Endometrial microvascular endothelial cells (primary cell): ENCODE results near the gene SRGAP1. TPM values are rescaled to one million over a fixed set of nuclear protein-coding genes. Genes with fewer than 3 reads are reported as not detected.
"Not testable (repeated sequence)": the region's sequence is repeated elsewhere in the genome, so short reads cannot be mapped to it uniquely, and the experiment has no call there.

Source experiments
- in situ Hi-C: cut with HindIII; loops from 2 replicates; pipeline ENCODE4 v1.10.0; 2017; ENCODE audit warnings: low sequenced_read_pairs, low pct_unique_long_range_greater_than_20kb; ENCODE audit errors: inconsistent ontology term
- total RNA-seq: library from RNA; depleted of rRNA; stranded (reverse); fragments of >200 nt; gene quantifications from one replicate; pipeline ENCODE4 v1.2.3, GENCODE V29; 2015; ENCODE audit errors: inconsistent ontology term

The SRGAP1 gene
- total RNA-seq, 1 donor from 2014 or later = 8.4 TPM

DNA sequence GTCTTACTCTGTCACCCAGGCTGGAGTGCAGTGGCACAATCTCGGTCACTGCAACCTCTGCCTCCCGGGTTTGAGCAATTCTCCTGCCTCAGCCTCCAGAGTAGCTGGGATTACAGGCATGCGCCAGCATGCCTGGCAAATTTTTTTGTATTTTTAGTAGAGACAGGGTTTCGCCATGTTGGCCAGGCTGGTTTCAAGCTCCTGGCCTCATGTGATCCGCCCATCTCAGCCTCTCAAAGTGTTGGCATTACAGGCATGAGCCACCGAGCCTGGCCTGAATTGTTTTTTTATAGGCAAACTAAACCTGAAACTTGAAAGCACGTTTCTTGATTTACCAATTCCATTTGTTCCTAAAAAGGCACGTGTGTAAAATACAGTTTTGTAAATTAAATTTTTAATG is 173.6 kb downstream of the SRGAP1 start:
- in situ Hi-C loops = not testable (repeated sequence)

DNA sequence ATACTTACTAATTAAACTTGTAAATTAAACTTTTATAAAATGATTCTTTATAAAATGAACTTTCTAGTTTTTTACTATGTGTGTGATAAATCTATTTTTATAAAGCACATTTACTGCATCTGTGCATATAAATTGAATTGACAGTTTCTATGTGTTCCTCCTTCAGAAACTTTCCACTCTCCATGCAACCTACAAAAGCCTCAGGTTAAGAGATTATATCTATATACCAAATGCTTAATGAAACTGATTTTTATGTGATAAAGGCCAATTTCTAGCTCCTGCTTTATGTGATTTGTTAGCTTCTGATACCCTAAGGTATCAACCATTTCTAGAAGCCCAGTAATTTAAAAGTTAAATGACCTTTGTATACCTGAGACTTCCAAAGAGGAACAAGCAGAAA is 174.0 kb downstream of the SRGAP1 start:
- in situ Hi-C loops = no loop called here

DNA sequence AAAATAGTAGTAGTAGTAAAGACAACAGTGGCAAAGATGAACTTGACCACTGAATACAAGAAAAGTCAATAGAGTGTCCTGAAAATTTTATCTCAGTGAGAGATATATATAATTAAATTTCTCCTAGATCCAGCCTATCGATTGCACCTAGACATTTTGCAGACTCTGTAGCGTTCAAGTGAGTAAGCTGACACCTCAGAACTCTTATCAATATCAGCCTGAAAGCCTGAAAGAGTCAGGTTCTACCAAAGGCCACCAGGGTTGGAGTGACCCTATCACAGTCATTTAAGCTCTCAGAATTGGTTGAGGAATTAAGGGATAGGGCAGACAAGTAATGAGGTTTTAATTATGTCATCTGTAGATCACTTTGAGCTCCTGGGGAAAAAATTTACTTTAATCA is 174.6 kb downstream of the SRGAP1 start:
- in situ Hi-C loops = no loop called here

DNA sequence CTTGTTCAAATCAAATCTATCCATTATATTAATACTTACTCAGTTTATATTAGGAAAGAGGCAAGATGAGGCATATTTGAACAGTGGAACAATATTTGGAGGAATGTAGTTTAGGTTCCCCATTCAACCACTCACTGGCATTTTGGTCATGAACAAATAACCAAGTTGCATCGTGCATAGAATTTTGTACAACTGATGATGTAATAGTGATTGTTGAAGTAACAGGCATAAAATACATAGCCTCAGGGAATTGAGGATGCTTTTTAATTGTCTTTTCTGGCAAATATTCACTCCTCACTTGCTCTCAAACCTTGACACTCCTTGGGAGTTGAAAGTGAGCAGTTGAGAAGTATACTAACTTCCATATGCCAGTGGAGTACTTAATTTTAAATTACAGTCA is 175.2 kb downstream of the SRGAP1 start:
- in situ Hi-C loops = no loop called here

DNA sequence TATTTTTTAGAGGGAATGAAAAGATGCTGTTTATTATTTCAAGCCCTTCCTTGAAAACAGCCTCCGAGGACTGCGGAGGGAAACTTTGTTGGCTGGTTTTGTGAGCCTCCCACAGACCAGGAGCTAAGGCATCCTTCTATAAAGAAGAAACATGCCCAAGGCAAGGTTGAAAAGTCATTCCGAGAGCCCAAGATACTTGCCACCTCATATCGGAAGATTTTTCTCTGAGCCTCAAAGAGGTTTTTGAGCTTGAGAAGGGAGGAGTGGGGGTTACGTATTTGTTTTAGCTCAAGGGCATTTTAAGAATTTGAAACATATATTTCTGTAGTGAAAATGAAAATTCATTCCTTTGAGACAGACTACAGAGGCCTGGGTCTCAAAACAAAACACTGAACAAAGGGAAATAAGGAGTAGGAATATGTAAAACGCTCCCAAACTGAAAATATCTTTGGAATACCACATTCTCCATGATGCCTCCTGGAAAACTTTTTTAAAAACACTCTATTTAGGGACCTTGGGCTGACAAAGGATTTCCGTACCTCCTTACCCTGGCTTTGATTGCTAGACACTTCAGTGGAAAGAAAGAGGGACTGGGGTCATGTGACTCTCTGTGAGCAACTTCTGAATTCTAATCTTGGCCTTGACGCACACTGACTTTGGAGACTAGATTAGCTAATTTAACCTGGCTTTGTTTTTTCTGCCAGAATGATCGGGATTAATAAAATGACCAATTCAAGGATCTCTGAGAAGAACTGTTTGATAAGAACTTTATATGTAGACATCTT is 180.9 kb downstream of the SRGAP1 start:
- in situ Hi-C loops = no loop called here

DNA sequence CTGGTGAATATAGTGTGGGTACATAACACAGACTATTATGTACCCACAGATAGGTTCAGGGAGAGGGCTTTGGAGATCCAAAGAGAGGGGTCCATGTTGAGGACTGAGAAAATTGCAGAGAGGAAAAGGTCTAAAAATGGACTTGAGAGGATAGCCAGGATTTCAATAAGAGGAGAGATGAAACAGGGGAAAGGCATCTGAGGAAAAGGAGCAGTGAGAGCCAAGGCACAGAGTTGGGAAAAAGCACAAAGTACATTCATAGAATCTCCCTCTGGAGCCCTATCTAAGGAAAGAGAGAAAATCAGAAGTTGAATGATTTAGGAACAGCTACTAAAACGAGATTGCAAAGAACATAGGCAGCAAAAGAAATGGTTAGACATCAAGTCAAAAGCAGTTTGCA is 182.8 kb downstream of the SRGAP1 start:
- in situ Hi-C loops = no loop called here

DNA sequence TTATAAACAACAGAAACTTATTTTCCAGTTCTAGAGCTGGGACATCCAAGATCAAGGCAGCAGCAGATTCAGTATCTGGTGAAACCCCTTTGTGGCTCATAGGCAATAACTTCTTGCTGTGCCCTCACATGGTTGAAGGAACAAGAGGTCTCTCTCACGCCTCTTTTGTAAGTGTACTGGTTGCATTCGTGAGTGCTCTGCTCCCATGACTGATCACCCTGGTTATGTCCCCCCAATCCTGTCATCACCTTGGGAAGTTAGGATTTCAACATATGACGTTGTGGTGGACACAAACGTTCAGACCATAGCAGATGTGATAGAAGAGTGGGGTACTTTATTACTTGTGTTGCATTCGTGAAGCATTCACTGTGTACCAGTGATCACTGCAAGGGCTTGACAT is 184.0 kb downstream of the SRGAP1 start:
- in situ Hi-C loops = no loop called here

DNA sequence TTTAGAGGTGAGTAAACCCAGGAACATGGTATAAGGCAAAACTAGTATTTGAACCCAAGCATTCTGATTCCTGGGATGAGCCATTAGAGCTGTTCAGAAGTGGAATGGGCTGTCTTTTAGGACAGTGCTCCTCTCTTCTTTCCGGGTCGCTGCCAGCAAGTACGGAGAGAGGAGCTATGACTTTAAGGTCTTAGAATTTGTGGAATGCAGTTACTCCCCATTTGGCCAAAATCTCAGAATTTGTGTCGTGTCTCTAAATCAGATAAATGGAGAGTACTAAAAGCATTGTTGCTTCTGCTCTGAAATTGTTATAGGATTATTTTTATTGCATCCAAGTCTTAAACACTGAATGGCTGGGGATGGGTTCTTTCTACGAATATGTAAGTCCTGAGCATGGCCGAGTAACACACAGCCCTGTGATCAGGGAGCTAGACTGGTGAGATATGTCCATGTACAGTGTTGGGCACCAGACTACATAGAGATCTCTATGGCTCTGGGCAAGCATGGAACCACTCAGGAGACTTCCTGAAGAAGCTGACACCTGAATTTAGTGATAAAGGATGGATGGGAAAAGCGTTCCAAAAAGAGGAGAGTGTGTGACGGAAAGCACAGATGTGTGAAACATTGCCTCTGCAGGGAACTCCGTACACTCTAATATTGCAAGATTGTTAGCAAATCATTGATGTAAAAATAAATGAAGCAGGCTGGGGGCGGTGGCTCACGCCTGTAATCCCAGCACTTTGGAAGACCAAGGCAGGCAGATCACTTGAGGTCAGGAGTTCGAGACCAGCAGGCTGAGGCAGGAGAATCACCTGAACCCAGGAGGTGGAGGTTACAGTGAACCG is 184.7 kb downstream of the SRGAP1 start:
- in situ Hi-C loops = no loop called here

DNA sequence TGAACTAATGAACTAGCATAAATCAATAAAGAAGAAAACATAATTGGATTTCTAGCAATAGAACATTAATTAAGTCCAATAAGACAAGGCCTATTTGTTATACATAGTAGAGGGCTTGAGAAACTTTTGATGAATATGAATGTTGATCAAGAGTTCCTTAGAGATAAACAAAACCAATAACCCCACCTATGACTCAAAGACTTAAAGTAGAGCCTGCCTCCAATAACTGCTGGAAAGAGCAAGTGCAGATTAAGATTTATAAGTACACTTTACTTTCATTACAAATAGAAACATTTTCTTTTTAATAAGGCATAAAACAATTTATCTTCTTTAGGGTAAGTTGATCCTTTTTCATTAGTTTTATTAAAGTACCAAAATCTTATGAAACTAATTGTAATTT is 185.7 kb downstream of the SRGAP1 start:
- in situ Hi-C loops = no loop called here

DNA sequence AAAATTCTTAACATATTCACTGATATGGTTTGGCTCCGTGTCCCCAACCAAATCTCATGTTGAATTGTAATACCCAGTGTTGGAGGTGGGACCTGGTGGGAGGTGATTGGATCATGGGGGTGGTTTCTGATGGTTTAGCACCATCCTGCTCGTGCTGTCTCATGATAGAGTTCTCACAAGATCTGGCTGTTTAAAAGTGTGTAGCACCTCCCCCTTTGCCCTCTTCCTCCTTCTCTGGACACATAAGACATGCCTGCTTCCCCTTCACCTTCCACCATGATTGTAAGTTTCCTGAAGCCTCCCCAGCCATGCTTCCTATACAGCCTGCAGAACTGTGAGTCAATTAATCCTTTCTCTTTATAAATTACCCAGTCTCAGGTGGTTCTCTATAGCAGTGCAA is 189.6 kb downstream of the SRGAP1 start:
- in situ Hi-C loops = not testable (repeated sequence)

DNA sequence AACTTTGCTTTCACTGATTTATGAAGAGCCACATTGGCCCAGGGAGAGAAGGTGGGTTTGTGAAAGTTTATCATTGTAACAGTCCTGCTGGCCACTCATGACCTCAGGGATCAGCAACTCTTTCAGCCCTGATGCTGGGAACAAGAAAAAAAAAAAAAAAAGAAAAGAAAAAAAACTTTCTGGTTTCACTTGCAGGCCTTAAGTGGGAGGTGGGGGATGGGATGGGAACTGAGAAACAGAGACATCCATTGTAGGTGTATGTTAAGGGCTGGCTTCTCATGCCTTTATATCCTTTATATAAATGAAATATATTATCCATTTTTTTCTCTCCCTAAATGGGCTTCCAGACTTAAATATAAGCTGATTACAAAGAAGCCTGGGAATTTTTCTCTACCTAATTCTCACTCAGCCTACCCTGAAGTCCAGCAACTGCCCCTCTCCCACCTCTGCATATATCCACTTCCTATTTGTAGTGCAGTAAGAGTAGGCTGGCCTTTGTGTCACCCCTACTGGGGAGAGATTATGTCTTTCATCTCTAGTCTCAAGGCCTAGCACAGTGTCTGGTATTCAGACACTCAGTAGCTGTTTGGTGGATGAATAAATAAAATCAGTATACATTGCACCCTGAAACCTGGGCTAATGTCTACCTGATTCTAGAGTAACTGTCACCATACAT is 190.5 kb downstream of the SRGAP1 start:
- in situ Hi-C loops = no loop called here

DNA sequence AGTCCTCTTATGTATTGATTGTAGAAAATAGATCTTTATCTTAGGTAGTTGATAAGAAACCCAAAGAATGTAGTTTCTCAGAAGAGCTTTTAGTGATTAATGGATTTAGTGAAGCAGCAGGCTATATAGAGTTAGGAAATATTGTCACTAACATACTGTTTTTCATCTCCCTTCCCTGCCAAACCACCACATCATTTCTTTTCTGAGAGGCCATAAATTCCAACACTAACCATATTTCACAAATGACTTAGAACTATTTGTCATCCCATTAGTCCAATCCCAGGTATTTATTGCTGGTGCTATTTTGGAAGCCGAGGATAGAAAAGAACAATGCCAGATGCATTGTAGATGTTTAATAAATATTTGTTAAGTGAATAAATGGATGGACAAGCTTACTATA is 191.9 kb downstream of the SRGAP1 start:
- in situ Hi-C loops = no loop called here

DNA sequence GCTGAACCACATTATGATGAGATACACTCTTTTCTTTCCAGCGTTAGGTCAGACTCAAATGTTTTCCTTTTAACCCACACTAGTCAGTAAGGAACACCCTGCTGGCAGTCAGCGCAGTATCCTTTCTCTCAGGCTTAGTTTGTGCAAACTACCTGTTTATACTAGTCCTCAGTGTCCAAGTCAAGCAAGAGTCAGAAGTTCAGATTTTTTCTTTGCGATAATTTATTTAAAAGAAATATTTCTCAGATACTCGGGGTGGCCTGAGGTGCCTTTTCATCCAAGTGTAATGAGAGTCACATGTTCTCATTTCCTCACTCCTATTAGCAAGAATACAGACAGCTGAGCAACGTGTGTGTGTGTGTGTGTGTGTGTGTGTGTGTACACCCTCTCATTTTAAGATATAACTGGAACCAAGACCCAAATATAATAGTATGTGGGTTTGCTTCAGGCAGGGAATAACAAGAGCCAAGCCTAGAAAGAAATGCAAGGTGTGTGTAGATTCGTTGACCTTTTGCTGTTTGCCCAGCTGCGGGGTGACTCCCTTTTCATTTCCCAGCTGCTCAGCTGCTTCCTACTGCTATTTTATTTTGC is 194.9 kb downstream of the SRGAP1 start:
- in situ Hi-C loops = no loop called here

DNA sequence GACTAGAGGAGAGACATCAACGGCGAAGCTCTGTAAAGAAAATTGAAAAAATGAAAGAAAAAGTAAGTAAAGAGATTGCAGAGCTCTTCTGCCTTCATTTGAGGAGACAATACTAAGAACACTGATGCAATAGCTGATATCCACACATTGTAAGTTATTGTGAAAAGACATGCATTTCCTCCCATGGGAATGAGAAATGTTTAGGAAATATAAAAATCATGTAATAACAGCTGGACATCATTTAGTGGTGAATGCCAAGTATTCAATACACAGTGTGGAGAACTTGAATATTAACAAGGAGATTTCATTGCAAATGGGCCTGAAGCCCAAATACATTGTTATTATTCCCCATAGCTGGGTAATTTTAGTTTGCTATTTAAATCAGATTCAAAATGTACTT is 198.4 kb downstream of the SRGAP1 start:
- in situ Hi-C loops = no loop called here

DNA sequence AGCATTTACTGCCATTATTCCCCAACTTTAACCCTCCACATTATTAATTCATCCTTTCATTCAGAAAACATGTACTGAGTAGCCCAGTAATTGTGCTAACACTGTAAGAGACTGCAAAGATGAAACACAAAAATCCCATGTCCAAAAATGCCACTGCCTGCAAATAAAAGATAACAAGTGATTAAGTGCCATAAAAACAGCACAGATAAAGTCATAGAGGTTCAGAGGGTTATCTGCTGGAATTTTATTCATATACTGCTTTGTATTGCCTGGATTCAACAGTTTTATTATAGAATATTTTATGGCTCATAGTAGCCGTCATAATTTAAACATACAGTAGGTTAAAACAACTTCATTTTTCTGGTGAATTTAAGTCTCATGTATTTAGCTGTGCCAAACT is 199.7 kb downstream of the SRGAP1 start:
- in situ Hi-C loops = no loop called here

DNA sequence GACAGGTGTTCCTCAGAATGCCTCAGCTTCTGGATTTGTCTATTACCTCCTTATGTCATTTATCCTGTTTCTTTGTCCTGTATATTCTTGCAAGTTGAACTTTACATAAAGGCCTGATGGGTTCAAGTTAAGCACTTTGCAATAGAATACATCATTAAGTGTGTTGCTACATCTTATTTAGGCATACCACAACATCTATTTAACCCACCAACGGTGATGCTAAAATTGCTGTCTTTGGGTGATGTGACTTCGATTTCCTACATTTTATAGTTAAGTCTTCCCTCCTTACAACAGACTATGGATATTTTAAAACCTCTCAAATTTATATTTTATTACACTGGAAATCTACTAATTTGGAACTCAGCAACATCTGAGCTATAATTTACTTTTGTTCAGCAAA is 206.6 kb downstream of the SRGAP1 start:
- in situ Hi-C loops = no loop called here

DNA sequence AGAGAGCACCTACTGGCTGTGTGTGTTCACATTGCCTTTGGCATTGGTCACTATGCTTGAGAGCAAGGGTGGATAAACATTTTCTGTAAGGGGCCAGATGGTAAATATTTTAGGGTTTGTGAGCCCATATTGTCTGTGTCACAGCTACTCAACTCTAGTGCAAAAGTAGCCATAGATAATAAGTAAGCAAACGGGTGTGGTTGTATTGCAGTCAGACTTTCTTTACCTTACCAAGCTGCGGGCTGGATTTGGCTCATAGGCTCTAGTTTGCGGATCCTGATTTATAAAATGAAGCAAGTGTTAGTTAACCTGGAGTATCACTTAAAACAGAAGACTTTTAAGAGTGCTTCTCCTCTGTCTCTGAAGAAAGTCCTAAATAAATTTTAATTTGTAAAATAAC is 208.6 kb downstream of the SRGAP1 start:
- in situ Hi-C loops = no loop called here

DNA sequence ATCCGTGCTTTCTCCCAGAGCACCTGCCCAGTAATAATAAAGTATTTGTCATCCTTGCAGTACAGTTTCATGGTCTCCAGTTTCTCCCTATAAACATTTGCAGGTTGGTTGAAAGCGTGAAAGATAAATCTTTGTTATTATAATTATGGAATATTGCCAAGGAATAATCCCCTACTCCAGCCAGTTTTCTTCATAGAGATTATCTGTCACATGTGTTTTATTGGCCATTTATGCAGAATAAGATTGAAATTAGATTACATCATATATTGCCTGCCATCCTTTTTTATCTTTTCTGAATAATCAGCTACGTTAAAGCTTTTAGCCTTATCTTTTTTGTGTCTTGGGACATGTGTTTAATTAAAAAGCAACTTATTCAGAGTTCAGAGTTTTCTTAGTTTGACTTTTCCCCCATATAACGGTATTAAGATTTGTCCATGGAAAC is 209.6 kb downstream of the SRGAP1 start:
- in situ Hi-C loops = no loop called here

DNA sequence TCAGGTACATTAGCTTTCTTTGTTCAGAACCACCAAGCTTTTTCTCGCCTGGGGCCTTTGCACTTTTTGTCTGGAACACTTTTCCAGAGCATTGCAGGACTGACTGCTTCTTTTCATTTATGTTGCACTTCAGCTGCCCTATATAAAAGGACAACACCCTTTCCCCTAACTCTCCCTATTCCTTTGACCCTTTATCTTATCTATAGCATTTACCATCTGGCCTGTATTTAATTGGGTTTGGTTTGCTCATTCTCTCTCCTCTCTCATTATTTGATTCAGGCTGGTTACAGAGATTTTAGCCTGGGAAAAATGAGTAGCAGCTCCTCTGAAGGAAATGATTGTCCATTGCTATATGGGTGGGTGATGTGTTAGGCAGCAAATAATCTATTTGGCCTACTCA is 212.2 kb downstream of the SRGAP1 start:
- in situ Hi-C loops = no loop called here
